Ovary (tissue), 9 donors: Measurements from ENCODE around the gene EIF3F. TPM values are rescaled to one million over a fixed set of nuclear protein-coding genes. Genes with fewer than 3 reads are reported as not detected.

Experiments
- DNase-seq, 5 donors: peaks; one replicate each; pipeline ENCODE4 v3.0.0-alpha.2; 2019 to 2020
- H3K27ac ChIP-seq, 2 donors: fragments of 200-600 bp; one replicate each; pipeline versions ENCODE4 v1.5.1 to v1.8.0; 2019 to 2022
- H3K27me3 ChIP-seq: fragments of 200-600 bp; one replicate; pipeline ENCODE4 v1.8.0; 2022
- H3K36me3 ChIP-seq: fragments of 200-600 bp; sonication (generic); one replicate; pipeline ENCODE4 v1.5.1; 2019
- H3K4me1 ChIP-seq: one replicate; pipeline ENCODE4 v1.8.1; 2013; ENCODE audit warnings: mild to moderate bottlenecking, moderate library complexity; ENCODE audit not compliant: insufficient read depth
- H3K4me3 ChIP-seq: fragments of 200-600 bp; sonication (generic); one replicate; pipeline ENCODE4 v1.5.1; 2017
- H3K9me3 ChIP-seq, 2 donors: fragments of 200-600 bp in 1 of 2; sonication (generic) in 1 of 2; one replicate each; pipeline versions ENCODE4 v1.5.1 to v1.8.1; 2013 to 2019; ENCODE audit warnings: mild to moderate bottlenecking in 1 of 2, moderate library complexity in 1 of 2
- CTCF ChIP-seq, 3 donors: fragments of 450-650 bp in 2 of 3; fragments of 200-600 bp in 1 of 3; IDR thresholded peaks; one replicate each; pipeline versions ENCODE4 v1.5.1 to v1.8.0; 2016 to 2022; ENCODE audit warnings: antibody characterized with exemption in 3 of 3, mild to moderate bottlenecking in 1 of 3
- EP300 ChIP-seq: sonication (generic); formaldehyde crosslinking; IDR thresholded peaks from one replicate; pipeline ENCODE4 v1.6.1; 2017; ENCODE audit warnings: antibody characterized with exemption
- POLR2A ChIP-seq: fragments of 450-650 bp; IDR thresholded peaks from one replicate; pipeline ENCODE4 v1.6.1; 2017; ENCODE audit warnings: antibody characterized with exemption, mild to moderate bottlenecking, moderate library complexity
- WGBS, 3 donors: extraction: QIAGEN DNeasy Blood & Tissue Kit in 1 of 3; methylation state at CpG; one replicate each; pipeline versions ENCODE4 v1.1.5 to v1.1.7; 2013 to 2017; 5-methylcytosine and 5-hydroxymethylcytosine counted together
- intact Hi-C, 4 donors: fragments of 100-400 bp; cut with DNase I; formaldehyde crosslinking; loops; one replicate each; pipeline versions ENCODE4 v1.11.0 to v1.15.1; 2022 to 2023
- polyA plus RNA-seq, 2 donors: library from polyadenylated mRNA; stranded (reverse); fragments of 200-250 nt in 1 of 2; fragments of 350-450 nt in 1 of 2; fragmentation: Illumina TruSeq in 1 of 2; extraction: RNeasy Lipid Tissue Mini Kit (QIAGEN cat#74804) in 1 of 2; gene quantifications; one replicate each; pipeline ENCODE4 v1.2.3, GENCODE V29; 2013 to 2014
- small RNA-seq: library from RNA; depleted of rRNA; stranded (forward); fragments of <200 nt; gene quantifications from one replicate; pipeline ENCODE3, GENCODE V24; 2016
- total RNA-seq, 7 donors: library from RNA; depleted of rRNA in 2 of 7; stranded (reverse); fragments of >200 nt in 2 of 7; fragmentation: NEBNext Ultra II Directional in 3 of 7; extraction: Animal tissue kit (Norgen Biotek cat#: 25700) in 3 of 7; gene quantifications; one replicate each; pipeline versions ENCODE4 v1.1.0 to v1.2.4, GENCODE V29; 2016 to 2023
- donor health status: DM: no; HTN: no; CAD: no; lungs with moderate emphysema.
- donor health status: DM: no; HTN: no; CAD: no.
- donor health status: Bipolar disorder and iron deficiency.
- donor health status: DM: yes; HTN: yes; CAD: no.
- donor health status: DM: no; HTN: no; CAD: no.
- donor health status: DM: yes; HTN: yes; CAD: no.

Gene EIF3F
- total and polyA plus RNA-seq, 9 donors: 235 to 764 (median 328) TPM

GRCh38 chr11:8043756-8044155 is 56.6 kb downstream of the EIF3F start:
- Histone ChIP-seq H3K27ac (no peak overlapping the region), H3K9me3 (no peaks in the 10 kb centered on the region), H3K4me1 (no peaks in the 10 kb centered on the region), H3K27me3 (no peaks in the 10 kb centered on the region), H3K36me3 (no peaks in the 10 kb centered on the region), H3K4me3 (no peak overlapping the region)
- 73 to 79% (median 78%) methylated on average over 2 of the region's 2 CpGs for WGBS, 3 donors
- DNase-seq: no peak
- intact Hi-C loops: no loop called here
- TF ChIP-seq EP300 (no peak), POLR2A (no peak), CTCF (IDR thresholded peaks at IDR 0.05) (no peak)

- no peaks in the 10 kb centered on the region for H3K36me3 ChIP-seq
Observed at GRCh38 chr11:8045839-8046238, 58.7 kb downstream of the EIF3F start.

GRCh38 chr11:8047382-8047781 is 60.2 kb downstream of the EIF3F start:
- no peaks in the 10 kb centered on the region for H3K4me1 ChIP-seq
- 73 to 89% (median 89%) methylated on average over 3 of the region's 3 CpGs for WGBS, 3 donors
- TF ChIP-seq POLR2A (no peak), EP300 (no peak), CTCF (IDR thresholded peaks at IDR 0.05) (no peak)
- H3K27me3 ChIP-seq: no peaks in the 10 kb centered on the region
- no peak overlapping the region for H3K4me3 ChIP-seq
- peak in 1 of 5 donors; percentile 11 for DNase-seq
- intact Hi-C loops: no loop called here
- no peaks in the 10 kb centered on the region for H3K9me3 ChIP-seq
- H3K27ac ChIP-seq: no peak overlapping the region
- H3K36me3 ChIP-seq: no peaks in the 10 kb centered on the region

More at GRCh38 chr11:8045839-8046238, 58.7 kb downstream of the EIF3F start:
- Histone ChIP-seq H3K27me3 (no peaks in the 10 kb centered on the region), H3K4me3 (no peak overlapping the region), H3K9me3 (no peaks in the 10 kb centered on the region), H3K4me1 (no peaks in the 10 kb centered on the region), H3K27ac (no peak overlapping the region)
- no peak for TF ChIP-seq EP300
- 41 to 51% (median 45%) methylated on average over 4 of the region's 4 CpGs for WGBS, 3 donors
- intact Hi-C loops: no loop called here
- DNase-seq: peak in 1 of 5 donors; percentile 22

GRCh38 chr11:8049084-8049483 is 61.9 kb downstream of the EIF3F start:
- Histone ChIP-seq H3K36me3 (no peaks in the 10 kb centered on the region), H3K4me1 (no peaks in the 10 kb centered on the region), H3K27me3 (no peaks in the 10 kb centered on the region), H3K9me3 (no peaks in the 10 kb centered on the region), H3K4me3 (no peak overlapping the region), H3K27ac (no peak overlapping the region)
- 91 to 96% (median 96%) methylated on average over 3 of the region's 3 CpGs for WGBS, 3 donors
- no peak for DNase-seq
- TF ChIP-seq POLR2A (no peak), CTCF (IDR thresholded peaks at IDR 0.05) (no peak), EP300 (no peak)
- intact Hi-C loops: no loop called here

Small RNA genes within 50 kb of the gene (small RNA-seq; reads per million reads assigned to genes)
- not detected for gene COX6CP5

Other genes with a start within 250 kb of the EIF3F start
- gene OR5P2, start 190.4 kb upstream of the EIF3F start, total RNA-seq: 1 to 10 TPM in 1 of 7 donors, under 1 TPM in 1, not detected in 5; 0.22 to 1.6 TPM
- not detected for gene OR5P2, start 190.4 kb upstream of the EIF3F start, polyA plus RNA-seq
- gene OR5P3, start 156.5 kb upstream of the EIF3F start, total RNA-seq: 1 to 10 TPM in 1 of 7 donors, under 1 TPM in 1, not detected in 5; 0.27 to 1.7 TPM
- not detected for gene OR5P3, start 156.5 kb upstream of the EIF3F start, polyA plus RNA-seq
- gene OR10A6, start 56.1 kb upstream of the EIF3F start, total RNA-seq: not detected
- gene OR10A6, start 56.1 kb upstream of the EIF3F start, polyA plus RNA-seq: not detected
- gene OR10A3, start 45.6 kb upstream of the EIF3F start, total RNA-seq: not detected
- gene OR10A3, start 45.6 kb upstream of the EIF3F start, polyA plus RNA-seq: not detected
- gene NLRP10, start 21.9 kb upstream of the EIF3F start, total RNA-seq: not detected
- not detected for gene NLRP10, start 21.9 kb upstream of the EIF3F start, polyA plus RNA-seq
- 10 to 100 TPM; 10.5 to 33.4 (median 25.7) TPM for gene TUB, start 93.9 kb downstream of the EIF3F start, total RNA-seq
- gene TUB, start 93.9 kb downstream of the EIF3F start, polyA plus RNA-seq: 10 to 100 TPM in 1 of 2 donors, 1 to 10 TPM in 1; 7.2 to 15.3 TPM
- 10 to 100 TPM; 21.0 to 31.4 (median 28.8) TPM for gene RIC3, start 181.7 kb downstream of the EIF3F start, total RNA-seq
- gene RIC3, start 181.7 kb downstream of the EIF3F start, polyA plus RNA-seq: 10 to 100 TPM; 10.6 to 17.7 TPM